Measurements from ENCODE around the gene CASK. TPM values are rescaled to one million over a fixed set of nuclear protein-coding genes. Genes with fewer than 3 reads are reported as not detected.
A peak's percentile ranks its signal among the peaks of the same experiment; 100 is the strongest.
"Not testable (repeated sequence)": the region's sequence is repeated elsewhere in the genome, so short reads cannot be mapped to it uniquely, and the experiment has no call there.

Gene CASK
- total RNA-seq, 1 experiment from 2014 or later: 31.5 TPM

DNA sequence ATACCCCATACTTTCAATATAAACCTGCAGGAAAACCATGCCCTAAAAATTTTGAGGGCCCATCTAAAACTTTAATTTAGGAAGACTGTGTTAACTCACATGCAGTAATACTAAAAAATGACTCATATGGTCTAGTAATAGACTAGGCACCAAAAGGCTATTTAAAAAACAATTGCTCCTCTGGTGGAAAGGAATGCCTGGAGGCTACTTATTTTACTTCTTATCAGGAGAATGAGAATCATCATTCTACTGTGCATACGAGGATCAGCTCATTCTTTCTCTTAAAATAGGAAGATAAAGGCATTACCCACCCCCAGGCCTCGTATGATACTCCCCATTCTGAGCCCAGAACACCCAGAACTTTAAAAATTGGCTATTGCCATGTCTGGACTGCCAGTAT, 277.2 kb downstream of the CASK start:
- DNase-seq (ENCODE audit: low read depth): peak; percentile 22

GRCh38 chrX:41634284-41634683, 289.1 kb downstream of the CASK start:
- no peak for DNase-seq (ENCODE audit: low read depth)

- DNase-seq (ENCODE audit: low read depth): no peak
Observed at GRCh38 chrX:41630091-41630490, 293.3 kb downstream of the CASK start.

DNA sequence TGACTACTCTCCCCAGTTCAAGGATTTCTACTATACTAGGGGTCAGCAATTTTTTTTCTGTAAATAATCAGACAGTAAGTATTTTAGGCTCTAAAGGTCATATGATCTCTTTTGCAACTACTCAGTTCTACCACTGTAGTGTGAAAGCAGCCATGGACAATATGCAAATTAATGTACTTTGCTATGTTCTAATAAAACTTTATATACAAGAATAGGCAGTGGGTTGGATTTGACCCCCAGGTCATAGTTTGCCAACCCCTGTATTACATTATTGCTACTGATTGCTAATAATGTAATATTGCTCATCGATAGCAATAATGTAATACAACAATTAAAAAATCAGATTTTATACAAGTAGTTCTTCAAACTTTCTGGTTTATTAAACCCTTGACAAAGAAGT, 293.8 kb downstream of the CASK start:
- DNase-seq (ENCODE audit: low read depth): no peak

DNA sequence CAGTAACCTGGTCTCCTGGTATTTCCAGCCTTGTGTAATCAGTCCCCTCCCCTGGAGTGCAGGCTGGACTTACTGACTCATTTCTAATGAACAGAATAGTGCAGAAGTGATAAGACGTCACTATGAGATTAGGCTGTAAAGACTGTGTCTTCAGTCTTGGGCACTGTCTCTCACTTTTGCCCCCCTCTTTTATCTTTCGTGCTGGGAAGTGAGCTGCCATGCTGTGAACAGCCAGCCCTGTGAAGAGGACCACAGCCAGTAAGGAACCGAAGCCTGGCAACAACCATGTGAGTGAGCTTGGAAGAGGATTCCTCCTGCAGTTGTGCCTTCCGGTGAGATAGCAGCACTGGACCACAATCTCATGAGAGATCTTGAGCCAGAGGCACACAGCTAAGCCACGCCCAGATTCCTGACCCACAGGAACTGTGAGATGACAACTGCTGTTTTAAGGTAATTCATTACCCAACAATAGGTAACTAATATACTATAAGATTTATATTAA, 302.1 kb downstream of the CASK start:
- peak; percentile 74 for DNase-seq (ENCODE audit: low read depth)

GRCh38 chrX:41619221-41619620, 304.1 kb downstream of the CASK start:
- no peak for DNase-seq (ENCODE audit: low read depth)

DNA sequence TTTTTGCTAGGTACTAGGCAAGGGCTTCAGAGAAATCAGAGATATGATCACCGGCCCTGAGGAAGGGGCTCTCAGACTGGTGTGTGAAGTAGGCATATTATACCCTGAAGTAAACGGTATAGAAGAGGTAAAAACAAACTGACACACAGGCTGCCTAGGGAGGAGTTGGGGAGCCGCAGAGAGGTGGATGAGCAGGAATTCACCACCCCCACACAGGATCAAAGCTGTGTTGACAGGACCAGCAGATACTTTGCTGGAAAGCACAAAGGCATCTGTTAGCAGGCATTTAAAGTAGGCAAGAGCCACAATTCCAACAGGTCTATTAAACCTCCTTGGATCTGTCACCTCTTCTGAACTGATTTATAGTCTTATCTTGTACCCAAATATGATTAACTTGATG, 306.4 kb downstream of the CASK start:
- DNase-seq (ENCODE audit: low read depth): no peak

DNA sequence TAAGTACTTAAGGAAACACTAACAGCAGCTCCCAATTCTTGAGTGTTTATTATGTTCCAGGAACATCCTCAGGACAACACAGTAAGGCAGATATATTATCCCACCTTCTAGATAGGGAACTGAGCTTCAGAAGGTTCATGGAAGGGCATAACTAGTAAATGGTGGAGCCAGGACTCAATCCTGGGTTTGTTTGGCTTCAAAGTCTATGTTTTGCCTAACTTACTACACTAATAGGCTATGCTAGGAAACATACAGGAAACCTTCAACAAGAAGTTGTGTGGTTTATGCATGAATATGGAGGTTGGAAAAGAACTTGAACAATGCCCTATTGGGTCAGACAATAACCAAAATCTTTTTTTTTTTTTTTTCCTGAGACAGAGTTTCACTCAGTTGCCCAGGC, 307.1 kb downstream of the CASK start:
- DNase-seq (ENCODE audit: low read depth): no peak

DNA sequence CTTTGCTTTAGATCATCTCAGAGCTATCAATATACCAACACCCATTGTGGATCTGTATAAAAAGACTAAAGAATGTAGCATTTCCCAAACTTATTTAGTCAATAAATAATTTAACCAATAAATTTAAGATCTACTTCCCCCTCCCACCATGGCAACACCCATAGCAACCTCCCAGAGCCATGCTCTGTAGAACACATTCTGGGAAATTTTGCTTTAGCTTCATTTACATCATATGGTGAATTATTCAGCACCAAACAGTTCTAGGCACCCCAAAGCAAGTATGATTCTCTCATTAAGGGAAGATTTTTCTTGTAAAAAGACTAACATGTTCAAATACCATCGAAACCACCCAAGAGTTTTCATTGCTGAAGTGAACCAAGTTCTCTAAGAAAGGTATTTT, 315.1 kb downstream of the CASK start:
- no peak for DNase-seq (ENCODE audit: low read depth)

DNA sequence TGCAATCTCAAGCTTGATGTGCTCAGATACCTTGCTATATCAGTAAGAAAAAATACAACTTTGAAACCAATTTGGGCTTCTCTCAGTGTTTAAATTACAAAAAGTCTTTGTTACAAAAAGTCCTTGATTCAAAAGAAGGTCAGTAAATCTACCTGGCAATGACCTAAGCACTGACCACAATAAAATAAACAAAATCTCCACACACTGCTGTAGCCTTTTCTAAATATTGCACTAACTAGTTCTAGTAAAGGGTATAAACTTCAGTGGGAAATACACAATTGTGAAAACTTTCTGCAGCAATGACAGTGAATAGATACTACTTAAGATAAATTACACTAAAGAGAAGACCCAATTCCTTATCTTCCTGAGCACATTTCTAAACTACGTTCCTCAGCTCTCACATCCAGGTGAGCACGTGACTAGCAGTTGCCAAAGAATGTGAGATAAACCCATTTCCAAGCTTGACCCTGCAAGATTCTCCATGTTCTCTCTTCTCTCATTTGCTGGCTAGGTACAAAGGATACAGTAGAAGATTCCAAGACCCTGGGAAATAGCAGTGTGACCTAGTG, 316.0 kb downstream of the CASK start:
- DNase-seq (ENCODE audit: low read depth): peak; percentile 28

DNA sequence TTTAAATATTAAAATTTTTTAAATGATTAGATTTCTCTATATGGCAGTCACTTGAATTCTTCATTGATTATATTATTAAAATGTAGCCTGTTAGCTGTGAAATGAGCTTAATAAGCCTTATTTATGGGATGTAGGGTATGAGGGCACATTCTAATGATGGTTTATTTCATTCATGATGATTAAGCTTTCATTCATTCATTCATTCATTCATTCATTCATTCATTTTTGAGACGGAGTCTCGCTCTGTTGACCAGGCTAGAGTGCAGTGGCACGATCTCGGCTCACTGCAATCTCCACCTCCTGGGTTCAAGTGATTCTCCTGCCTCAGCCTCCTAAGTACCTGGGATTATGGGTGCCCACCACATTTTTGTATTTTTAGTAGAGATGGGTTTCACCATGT, 317.3 kb downstream of the CASK start:
- not testable (repeated sequence) for DNase-seq (ENCODE audit: low read depth)

DNA sequence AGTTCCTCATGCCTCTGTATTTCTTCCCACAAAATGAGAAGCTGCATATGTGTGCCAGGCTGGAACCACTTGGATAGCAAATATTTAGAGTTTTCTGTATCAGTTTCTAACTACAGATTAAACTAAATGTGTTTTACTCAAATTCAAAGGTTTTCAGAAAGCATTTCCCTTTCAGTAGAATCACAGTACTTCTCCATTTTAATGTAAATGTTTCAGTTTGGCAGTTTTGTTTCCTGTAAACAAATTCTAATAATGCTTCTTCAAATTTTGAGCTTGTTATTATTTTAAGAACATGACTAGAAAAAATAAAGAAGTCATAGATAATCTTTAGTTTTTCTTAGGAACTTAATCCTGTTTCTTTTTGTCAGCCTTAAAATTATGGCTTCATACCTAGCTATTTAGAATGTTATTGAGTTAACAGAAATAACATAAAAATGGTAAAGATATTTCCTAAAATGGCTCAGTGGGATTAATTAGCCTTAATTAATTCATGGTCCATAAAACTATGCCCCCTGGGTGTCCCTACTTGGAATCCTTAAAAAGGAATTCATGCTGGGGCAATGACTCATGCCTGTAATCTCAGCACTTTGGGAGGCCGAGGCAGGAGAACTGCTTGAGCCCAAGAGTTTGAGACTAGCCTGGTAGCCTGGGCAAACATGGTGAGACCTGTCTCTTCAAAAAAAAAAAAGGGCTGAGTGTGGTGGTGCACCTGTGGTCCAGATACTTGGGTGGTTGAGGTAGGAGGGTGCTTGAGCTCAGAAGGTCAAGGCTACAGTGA, 318.4 kb downstream of the CASK start:
- peak; percentile 68 for DNase-seq (ENCODE audit: low read depth)

GRCh38 chrX:41604177-41604576, 319.2 kb downstream of the CASK start:
- no peak for DNase-seq (ENCODE audit: low read depth)

GRCh38 chrX:41603596-41603995, 319.8 kb downstream of the CASK start:
- no peak for DNase-seq (ENCODE audit: low read depth)

- DNase-seq (ENCODE audit: low read depth): no peak
Observed at GRCh38 chrX:41602816-41603345, 320.5 kb downstream of the CASK start.

- peak; percentile 54 for DNase-seq (ENCODE audit: low read depth)
Observed at GRCh38 chrX:41600291-41600690, 323.1 kb downstream of the CASK start.

- no peak for DNase-seq (ENCODE audit: low read depth)
Observed at GRCh38 chrX:41599507-41599906, 323.8 kb downstream of the CASK start.

DNA sequence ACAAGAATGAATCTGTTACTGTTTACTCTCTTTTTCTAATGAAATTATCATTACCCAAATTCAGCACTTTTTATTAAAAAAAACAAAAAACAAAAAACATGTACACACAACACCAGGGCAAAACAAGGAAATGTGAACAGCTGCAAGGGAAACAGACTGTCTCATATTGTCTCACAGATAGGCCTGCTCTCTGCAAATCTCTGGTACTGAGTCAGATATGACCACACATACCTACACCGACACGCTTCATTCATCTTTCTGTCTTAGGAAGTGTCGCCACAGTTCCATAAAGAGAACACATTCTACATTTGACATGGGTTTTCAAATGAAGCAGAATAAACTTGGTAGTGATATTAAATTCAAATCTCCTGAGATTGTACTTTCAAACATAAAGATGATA, 326.8 kb downstream of the CASK start:
- peak; percentile 40 for DNase-seq (ENCODE audit: low read depth)

- DNase-seq (ENCODE audit: low read depth): no peak
Observed at GRCh38 chrX:41594634-41595033, 328.7 kb downstream of the CASK start.

GRCh38 chrX:41591906-41592305, 331.4 kb downstream of the CASK start:
- no peak for DNase-seq (ENCODE audit: low read depth)

DNA sequence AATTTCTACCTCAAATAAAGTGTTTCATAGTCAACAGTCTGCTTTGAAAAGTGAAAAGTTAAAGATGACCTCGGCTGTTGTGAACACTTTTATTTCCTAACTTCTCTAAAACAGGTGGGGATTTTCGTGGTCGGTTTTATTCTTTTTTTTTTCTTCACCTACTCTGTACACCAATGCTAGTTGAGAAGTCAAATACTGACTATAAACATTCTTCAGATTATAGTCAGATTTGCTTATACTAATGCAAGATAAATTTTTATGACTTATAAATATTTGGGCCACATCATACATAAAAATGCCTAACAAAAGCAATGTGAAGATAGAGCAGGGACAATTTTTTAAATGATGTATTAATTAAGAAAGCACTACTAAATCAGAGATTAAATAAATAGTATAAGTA, 332.7 kb downstream of the CASK start:
- DNase-seq (ENCODE audit: low read depth): no peak

- no peak for DNase-seq (ENCODE audit: low read depth)
Observed at GRCh38 chrX:41589634-41590270, 333.6 kb downstream of the CASK start.

DNA sequence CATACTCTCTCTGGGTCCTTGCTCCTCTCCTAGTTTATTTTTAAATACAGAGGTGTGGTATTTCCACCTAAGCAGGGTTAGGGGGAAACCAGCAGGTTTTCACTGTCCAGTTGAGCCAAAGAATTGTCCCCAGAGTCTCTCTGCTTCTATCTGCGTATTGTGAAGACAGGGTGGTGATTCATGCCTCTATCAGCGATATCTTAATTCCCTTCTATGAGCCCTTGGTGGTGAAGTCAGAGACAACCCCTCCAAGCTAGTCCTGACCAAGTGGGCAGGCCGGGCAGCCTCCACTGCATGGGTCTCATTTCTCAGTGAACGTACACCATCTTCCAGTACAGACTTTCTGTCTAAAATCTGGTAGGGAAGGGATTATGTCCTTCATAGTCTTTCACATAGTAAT, 335.1 kb downstream of the CASK start:
- DNase-seq (ENCODE audit: low read depth): no peak

Measured in M059J (cell line).